ENCODE measurements around the gene SLC25A10. TPM values are rescaled to one million over a fixed set of nuclear protein-coding genes. Genes with fewer than 3 reads are reported as not detected.
"Not testable (repeated sequence)": the region's sequence is repeated elsewhere in the genome, so short reads cannot be mapped to it uniquely, and the experiment has no call there.

Gene SLC25A10
- total RNA-seq, 1 donor from 2014 or later = 33.1 TPM

DNA sequence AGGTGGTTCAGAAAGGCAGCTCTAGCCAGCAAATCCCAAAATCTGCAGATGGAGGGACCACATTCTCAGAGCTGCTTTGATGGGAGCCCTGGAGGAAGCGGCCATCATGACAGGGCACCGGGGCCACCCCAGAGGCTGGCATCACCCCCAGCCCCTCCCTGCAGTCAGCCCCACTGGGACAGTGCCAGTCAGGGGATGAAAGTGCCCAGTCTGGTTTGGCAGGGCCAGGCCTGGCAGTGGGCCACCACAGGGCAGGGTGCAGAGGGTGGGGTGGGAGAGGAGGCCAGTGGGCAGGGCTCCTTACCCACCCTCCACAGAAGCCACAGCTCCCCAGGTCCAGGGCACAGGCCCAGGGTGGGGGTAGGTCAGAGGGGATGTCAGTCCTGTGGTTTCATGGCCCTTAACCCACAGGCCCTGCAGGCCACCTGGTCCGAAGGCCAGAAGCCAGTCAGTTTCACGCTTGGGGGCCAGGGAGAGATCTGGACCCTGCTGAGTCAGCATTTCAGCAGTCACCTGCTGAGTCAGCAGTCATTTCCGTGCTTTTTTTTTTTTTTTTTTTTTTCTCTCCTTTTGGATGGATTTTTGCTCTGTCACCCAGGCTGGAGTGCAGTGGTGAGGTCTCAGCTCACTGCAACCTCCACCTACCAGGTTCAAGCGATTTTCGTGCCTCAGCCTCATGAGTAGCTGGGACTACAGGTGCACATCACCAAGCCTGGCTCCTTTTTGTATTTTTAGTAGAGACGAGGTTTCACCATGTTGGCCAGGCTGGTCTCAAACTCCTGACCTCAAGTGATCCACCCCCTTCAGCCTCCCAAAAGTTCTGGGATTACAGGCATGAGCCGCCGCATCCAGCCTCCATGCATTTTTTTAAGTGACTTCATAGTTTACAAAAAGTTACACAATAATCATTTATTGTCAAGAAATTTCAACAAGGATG, 10.4 kb downstream of the SLC25A10 start:
- DNase-seq (ENCODE audit: low spot score) = peak; percentile 89

DNA sequence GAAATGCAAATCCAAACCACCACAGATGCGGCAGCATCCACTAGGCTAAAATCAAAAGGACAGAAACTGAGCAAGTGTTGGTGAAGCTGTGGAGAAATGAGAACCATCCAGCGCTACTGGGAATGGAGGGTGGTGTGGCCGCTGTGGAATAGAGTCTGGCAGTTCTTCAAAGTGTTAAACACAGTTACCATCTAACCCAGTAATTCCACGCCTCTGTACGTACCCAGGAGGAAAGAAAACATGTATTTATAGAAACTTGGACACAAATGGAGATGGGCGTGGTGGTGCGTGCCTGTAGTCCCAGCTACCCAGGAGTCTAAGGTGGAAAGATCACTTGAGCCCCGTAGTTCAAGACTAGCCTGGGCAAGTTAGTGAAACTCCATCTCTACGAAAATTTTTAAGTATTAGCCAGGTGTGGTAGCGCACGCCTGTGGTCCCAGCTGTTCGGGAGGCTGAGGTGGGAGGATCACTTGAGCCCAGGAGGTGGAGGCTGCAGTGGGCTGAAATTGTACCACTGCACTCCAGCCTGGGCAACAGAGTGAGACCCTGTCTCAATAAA, 11.6 kb downstream of the SLC25A10 start:
- no peak for DNase-seq (ENCODE audit: low spot score)

DNA sequence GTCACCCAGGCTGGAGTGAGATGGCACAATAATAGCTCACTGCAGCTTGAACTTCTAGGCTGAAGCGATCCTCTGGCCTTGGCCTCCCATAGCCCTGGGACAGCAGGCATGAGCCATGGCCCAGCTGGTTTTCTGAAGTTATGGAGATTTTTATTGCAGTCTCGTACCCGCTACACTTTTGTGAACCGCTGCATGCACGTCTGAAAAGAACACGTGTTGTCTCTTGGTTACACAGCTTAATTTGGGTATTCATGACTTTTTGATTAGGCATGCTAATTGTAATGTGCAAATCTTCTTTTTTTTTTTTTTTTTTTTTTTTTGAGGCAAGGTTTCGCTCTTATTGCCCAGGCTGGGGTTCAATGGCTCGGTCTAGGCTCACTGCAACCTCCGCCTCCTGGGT, 13.4 kb downstream of the SLC25A10 start:
- DNase-seq (ENCODE audit: low spot score) = no peak

DNA sequence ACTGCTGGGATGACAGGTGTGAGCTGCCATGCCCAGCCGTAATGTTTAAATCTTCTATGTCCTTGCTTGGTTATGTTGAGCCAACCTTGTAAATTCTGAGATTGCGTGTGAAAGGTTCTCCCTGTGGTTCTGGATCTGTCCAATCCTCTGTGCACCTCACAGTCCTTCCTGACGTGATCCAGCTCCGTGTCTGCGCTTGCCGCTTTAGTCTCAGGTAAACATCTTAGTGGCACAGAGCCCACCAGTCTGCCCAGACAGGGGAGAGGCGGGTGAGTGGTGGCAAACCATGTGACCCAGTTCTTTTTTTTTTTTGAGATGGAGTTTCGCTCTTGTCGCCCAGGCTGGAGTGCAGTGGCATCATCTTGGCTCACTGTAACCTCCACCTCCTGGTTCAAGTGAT, 13.9 kb downstream of the SLC25A10 start:
- DNase-seq (ENCODE audit: low spot score) = peak; percentile 85

DNA sequence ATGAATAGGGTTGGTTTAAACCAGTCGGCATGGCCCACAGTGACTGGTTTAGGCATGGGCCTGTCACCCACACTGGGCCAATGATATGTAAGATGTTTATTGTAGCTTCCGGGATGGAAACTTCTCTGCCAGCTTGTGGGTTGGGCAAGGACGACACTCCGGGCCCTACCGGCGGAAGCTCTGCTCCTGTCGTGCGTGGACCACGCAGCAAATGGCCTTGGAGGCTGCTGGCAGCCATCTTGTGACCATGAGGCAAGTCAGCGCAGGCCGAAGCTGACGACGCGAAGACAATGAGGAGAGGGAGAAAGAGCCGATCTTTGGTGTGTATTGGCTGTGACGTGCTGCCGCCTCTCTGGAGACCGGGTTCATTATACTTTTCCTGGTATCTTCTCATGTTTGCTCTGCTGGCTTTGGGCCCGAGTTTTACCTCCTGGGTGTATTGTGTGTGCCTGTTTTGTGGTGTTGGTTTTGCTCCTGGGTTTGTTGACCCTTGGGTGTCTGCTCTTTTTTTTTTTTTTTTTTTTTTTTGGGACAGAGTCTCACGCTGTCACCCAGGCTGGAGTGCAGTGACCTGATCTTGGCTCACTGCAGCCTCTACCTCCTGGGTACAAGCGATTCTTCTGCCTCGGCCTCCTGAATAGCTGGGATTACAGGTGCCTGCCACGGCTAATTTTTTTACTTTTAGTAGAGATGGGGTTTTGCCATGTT, 15.4 kb downstream of the SLC25A10 start:
- DNase-seq (ENCODE audit: low spot score) = no peak

DNA sequence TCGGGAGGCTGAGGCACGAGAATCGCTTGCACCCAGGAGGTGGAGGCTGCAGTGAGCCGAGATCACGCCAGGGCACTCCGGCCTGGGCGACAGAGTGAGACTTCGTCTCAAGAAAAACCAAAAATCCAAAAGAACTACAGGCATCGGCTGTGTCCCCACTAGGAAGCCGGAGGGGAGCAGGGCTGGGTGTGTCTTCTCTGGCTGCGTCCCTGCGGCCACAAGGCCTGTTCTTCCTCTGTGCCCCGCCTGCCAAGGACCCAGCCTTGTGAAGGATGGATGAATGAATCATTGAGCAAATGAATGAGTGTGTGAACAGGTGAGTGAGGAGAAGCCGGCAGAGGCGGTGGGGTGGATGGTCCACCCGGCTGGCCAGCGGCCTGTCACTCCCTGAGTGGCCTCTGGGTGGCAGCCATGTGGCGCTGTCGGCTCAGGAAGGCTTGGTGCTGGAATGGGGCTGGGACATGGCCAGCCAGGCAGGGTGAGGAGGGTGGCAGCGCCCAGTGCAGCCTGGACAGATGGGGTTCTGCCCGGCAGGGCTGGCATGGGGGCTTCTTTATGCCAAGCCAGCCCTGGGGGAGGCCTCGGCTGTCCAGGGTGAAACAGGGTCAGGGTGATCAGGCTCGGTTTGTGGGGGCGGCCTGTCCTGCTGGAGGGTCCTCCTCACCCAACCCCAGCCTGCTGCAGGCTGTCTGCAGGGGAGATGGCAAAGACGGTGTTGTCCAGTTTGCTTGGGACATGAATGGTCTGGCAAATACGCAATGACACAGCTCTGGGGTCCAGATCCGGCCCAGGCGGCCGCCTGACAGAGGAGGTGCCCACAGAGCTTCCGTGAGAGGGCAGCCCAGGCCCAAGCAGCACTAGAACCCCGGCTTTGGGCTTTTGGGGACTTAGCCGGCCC, 21.7 kb downstream of the SLC25A10 start:
- peak; percentile 85 for DNase-seq (ENCODE audit: low spot score)

DNA sequence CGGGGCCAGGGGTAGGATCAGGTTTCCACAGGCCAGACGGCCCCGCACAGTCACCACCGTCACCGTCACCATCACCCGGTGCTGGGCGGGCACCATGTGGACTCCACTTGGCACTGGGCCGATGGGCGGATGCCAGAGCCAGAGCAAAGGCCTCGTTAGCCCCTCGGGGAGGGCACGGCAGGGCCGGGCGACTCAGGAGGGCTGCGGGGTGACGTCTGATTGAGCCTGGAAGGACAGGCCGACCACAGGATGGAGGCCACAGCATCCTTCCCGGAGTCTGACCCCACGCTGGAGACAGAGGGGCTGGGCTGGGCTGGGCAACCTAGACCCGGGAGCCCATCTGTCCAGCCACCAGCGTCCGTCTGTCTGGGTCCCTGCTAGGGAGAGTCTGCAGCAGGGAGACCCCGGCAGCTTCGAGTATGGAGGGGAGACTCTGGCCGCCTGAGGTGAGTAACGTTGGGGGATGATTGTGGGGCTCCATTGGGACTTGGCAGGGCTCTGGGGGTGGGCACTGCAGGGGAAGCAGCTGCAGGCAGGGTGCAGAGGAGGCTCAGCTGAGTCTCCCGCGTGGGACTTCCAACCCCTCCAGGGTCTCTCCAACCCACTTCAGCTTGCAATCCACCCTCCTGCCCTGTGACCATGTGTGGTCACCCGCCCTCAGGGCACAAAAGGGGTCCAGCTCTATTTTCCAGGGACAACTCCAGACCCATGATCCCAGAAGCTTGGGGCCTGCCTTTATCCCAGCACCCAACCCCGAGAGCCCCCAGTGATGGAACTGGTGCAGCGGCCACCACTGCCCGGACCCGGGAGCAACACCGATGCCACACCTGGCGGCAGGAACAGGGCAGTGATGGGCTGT, 22.6 kb downstream of the SLC25A10 start:
- DNase-seq (ENCODE audit: low spot score) = no peak

DNA sequence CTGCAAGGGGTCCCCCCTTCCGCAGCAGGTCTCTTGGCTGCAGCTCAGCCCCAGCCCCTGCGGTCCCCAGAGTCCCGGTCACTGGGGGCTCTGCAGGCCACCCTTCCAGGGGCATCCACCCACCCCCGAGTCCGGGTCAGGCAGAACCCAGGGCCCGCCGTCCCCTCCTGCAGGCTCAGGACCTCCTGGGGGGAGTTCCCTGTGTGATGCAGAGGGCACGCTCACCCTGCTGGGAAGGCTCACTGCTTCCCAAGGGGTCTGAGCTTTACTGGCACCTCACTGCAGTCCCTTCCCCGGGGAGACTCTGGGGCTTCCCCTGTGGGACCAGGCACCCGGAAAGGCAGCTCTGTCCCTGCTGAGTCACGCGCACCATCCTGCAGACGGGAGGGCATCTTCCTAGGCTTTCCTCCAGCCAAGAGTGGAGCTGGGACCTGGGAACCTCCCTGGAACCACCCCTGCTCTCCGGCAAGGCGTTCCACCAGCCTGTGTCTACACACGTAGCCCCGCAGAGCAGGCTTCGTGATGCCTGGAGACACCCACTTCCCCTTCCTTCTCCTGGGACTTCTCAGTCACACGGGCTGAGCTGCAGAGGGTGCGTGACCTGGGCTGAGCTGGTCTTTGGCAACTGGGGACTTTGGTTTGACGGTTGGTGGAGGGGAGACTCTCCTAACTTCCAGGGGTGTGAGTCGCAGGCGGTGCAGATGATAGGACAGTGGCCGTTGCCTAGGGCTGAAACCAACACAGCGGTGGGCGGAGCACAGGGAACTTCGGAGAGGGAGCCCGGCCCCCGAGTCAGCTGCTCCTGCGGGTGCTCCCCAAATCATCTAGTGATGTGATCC, 23.4 kb downstream of the SLC25A10 start:
- peak; percentile 73 for DNase-seq (ENCODE audit: low spot score)

DNA sequence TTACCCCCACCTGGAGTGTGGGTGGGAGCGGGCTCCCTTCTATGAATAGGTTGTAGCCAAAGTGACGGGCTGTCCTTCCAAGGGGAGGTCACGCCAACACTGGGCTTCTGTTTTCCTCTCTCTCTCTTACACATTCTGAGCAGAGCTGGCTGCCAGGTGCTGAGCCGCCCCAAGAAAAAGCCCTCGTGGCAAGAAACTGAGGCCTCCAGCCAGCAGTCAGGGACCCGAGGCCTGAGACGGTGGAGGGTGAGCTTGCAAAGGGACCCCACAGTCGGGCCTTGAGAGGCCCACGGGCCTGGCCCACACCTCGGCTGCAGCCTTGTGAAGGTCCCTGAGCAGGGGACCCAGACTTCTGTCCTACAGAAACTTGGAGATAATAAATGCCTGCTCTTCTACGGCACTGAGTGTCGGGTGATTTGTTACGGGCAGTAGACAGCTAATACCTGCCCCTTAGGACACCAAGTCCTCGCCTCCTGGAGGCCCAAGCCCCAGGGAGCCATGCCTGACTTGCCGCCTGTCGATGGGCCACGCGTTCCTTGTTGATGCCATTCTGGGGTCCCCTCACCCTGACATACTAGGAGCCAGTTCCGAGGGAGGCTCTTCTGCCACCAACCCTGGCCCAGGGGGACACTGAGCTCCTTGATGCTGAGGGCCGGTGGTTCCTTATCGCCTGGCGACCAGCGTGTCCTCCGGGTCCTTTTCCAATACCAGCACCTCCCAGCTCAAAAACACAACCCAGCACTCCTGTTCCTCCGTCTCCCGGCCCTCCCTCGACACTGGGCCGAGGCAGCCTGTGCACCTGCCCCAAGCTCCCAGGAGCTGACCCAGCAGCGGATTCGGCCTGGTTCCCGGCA, 26.1 kb downstream of the SLC25A10 start:
- DNase-seq (ENCODE audit: low spot score) = no peak

DNA sequence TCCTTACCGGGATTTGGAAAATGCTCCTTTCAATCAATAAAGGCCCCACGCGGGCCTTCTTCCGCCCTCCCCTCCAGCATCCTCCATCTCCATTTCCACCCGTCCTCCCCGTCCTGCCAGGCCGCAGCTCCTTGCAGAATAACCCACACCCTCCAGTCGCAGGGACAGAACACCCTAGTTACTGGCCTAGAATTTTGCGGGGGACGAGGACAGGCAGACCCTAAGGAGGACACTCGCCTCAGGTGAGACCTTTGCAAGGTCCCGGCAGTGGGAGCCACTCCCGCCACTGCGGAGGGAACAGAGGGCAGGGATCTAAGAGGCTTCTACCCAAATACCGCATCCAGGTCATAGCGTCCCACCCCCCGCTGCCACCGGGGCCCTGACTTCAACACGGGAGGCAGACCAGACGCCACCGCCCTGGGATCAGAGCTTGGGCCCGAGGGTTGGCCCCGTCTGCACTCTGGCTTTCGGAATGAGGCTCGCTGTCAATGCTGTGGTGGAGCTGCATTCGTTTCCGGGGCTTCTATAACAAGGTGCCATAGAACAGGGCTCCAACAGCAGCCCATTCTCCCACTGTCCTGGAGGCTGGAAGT, 26.8 kb downstream of the SLC25A10 start:
- DNase-seq (ENCODE audit: low spot score) = no peak

DNA sequence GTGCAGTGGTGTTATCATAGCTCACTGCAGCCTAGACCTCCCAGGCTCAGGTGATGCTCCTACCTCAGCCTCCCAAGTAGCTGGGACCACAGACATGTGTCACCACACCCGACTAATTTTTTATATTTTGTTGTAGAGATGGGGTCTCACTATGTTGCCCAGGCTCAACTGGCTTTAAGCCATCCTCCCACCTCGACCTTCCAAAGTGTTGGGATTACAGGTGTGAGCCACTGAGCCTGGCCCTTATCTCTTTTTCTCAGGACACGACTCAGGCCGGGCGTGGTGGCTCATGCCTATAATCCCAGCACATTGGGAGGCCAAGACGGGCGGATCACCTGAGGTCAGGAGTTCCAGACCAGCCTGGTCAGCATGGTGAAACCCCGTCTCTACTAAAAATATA, 27.5 kb downstream of the SLC25A10 start:
- not testable (repeated sequence) for DNase-seq (ENCODE audit: low spot score)

DNA sequence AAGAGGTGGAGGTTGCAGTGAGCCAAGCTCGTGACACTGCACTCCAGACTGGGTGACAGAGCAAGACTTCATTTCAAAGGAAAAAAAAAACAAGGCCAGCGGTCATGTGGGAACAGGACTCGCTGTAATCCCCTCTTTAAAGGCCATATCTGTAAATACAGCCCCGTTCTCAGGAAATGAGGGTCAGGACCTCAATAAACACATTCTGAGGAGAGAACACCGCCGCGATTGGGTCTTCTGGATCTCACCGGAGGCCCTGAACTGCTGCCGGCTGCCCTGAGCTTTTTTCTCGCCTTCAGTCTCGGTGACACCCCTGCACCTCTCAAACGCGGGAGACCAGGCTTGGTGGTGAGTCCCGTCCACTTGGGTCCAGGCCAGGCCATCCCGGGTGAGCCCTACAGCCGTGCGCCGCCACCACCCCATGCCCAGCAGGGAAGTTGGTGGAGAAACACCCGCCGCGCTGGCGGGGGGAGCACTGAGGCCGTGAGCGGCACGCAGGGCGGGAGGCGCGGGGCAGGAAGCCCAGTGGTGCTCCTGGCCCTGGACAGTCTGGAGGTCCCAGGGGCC, 28.4 kb downstream of the SLC25A10 start:
- no peak for DNase-seq (ENCODE audit: low spot score)

DNA sequence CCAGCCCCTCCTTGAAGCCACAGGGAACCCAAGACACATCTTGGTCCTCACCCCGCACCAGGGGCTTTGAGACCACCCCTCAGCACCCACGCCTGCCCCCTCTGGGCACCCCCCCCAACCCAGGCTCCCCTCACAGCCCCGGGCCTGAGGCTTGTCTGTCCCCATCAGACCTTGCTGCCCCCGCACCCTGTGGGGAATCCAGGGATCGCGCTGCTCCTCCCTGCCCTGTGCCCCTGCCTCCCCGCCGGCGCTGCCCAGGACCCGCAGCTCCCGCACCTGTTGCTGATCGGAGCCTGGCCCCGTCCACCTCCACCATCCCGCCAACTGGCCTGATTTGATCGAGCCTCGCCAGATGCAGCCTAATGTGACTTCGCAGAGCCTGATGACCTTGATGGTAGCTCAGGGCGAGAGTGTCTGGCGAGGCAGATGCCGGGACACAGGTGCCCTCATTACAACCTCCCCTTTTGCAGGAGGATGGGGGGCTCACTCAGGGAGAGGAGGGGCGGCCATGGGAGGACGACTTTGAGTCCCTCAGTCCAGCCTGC, 29.0 kb downstream of the SLC25A10 start:
- no peak for DNase-seq (ENCODE audit: low spot score)

DNA sequence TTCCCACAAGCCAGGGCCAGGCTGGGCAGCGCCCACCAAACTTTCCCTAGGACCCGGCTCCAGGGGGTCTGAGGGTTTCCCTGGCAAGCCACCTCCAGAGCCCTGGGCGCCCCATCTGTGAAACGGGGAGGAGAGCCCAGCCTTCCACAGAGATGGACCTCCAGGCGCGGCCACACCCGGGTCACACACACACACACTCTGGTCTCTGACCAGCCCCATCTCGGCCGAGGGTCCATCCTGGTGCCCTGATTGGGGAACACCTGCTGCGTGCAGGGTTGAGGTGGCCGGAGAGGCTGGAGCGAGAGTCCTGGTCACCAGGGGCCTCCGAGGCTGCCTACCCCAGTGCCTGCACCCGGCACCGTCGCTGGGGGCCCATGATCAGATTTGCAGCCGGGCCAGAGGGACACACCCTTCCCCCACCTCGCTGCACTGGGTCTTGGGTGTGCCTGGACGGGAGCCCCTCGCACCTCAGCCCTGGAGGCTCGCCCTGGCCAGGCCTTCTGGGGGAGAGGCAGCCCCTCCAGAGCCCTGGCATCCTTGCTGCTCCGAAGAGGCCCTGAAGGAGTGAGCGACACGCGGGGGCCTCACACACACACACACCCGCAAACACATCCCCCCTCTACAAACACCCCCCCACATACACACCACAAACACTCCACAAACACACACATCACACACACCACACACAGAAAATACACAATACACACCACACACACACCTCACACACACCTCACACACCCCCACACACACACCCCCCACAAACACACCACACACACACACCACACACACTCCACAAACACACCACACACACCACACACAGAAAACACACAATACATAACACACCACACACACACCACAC, 29.7 kb downstream of the SLC25A10 start:
- DNase-seq (ENCODE audit: low spot score) = no peak

All from ureter (tissue), 1 donor.